Measurements from ENCODE around the gene GPR15LG.
A peak's percentile ranks its signal among the peaks of the same experiment; 100 is the strongest.
"Not testable (repeated sequence)": the region's sequence is repeated elsewhere in the genome, so short reads cannot be mapped to it uniquely, and the experiment has no call there.

Gene GPR15LG

DNA sequence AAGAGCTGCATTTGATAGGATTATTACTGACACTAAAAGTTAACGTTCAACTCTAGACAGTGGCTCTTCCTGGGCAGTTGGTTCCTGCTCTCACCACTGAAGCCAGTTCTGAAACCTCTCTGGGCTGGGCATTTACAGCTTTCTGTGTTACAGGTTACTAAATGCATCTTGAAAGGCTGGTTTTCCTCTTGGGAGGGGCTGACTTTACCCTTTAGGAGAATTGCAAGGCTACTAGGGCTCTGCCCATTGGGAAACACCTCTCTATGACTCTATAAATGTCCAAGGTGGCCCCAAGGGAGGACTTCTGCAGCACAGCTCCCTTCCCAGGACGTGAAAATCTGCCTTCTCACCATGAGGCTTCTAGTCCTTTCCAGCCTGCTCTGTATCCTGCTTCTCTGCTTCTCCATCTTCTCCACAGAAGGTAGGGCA, at the start of gene GPR15LG:
GPR15LG (plus strand) TSS at position 301 of the 429 bp plus-strand sequence; CDS start at position 352, 51 bp downstream.
- DNase-seq = no peak

GRCh38 chr10:84125910-84126784, 47.5 kb upstream of the GPR15LG start:
- DNase-seq = not testable (repeated sequence)

GRCh38 chr10:84126785-84127167, 46.8 kb upstream of the GPR15LG start:
- DNase-seq = no peak

GRCh38 chr10:84135836-84136235, 37.8 kb upstream of the GPR15LG start:
- no peak for DNase-seq

GRCh38 chr10:84137811-84138210, 35.8 kb upstream of the GPR15LG start:
- no peak for DNase-seq

DNA sequence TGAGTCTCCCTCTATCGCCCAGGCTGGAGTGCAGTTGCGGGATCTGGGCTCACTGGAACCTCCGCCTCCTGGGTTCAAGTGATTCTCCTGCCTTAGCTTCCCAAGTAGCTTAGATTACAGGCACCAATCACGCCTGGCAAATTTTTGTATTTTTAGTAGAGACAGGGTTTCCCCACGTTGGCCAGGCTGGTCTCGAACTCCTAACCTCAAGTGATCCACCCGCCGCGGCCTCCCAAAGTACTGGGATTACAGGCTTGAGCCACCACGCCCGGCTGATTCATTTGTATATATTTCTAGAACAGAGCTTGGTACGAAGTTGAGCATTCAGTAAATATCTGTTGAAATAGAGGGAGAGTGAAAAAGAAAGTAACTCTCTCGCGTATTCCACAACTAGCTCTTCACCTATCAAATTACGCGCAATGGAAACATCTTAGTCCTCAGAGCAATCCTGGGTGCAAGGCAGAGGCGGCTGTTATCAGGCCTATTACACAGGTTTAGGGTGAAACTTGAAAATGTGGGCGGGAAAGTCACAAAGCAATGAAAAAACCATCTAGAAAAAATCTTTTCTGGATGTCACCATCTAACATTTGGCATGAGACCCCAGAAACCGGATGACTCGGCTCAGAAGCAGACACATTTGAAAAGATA, 35.0 kb upstream of the GPR15LG start:
- no peak for DNase-seq

- DNase-seq = peak; percentile 89 to 96
These were observed 34.2 kb upstream of the GPR15LG start, which contains the start of gene GHITM for GRCh38 chr10:84139126-84140035. TSS of gene GHITM (plus strand) at chr10:84139509. CDS start at chr10:84141501, 1,992 bp downstream.

- no peak for DNase-seq
These were observed 33.6 kb upstream of the GPR15LG start for GRCh38 chr10:84140036-84140379.

DNA sequence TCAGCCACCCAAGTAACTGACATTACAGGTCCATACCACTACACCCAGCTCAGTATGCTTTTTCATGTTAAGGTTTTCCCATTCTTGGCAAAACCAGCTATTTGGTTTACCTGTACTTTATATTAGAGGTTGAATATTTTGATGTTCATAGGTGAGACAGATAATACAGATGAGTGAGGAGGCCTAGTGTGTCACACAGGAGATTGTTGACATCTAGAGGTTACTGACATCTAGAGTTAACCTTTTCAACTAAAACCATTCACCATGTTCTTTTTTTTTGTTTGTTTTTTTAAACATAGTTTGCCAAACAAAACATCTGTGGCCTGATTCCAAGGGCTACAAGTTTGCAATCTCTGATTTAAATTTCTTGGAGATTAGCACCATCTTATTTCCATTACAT, 26.3 kb upstream of the GPR15LG start:
- DNase-seq = no peak

DNA sequence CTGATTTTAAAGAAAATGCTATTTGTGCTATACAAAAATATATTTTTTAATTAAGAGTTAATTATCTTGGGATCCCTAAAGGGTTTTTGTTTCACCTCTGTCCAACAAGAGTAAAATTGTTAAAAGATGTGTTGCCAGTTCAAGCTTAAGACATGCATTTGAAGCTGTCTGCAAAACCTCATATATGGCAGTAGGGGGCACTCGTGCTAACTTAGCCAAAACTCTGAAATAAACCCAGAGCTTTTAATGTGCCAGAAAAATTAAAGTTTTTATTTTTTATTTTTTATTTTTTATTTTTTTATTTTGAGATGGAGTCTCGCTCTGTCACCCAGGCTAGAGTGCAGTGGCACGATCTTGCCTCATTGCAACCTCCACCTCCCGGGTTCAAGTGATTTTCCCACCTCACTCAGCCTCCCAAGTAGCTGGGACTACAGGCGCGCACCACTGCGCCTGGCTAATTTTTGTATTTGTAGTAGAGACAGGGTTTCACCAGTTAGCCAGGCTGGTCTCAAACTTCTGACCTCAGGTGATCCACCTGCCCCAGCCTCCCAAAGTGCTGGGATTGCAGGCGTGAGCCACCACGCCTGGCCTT, 25.5 kb upstream of the GPR15LG start:
- DNase-seq = peak in 1 of 2 experiments; percentile 26

- DNase-seq = no peak
These were observed 23.7 kb upstream of the GPR15LG start for GRCh38 chr10:84149854-84150253.

DNA sequence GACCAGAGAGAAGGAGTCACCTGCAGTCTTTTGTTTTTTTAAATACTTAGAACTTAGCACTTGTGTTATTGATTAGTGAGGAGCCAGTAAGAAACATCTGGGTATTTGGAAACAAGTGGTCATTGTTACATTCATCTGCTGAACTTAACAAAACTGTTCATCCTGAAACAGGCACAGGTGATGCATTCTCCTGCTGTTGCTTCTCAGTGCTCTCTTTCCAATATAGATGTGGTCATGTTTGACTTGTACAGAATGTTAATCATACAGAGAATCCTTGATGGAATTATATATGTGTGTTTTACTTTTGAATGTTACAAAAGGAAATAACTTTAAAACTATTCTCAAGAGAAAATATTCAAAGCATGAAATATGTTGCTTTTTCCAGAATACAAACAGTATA, 20.8 kb upstream of the GPR15LG start:
- DNase-seq = no peak

GRCh38 chr10:84155521-84155920, 18.1 kb upstream of the GPR15LG start:
- DNase-seq = no peak

DNA sequence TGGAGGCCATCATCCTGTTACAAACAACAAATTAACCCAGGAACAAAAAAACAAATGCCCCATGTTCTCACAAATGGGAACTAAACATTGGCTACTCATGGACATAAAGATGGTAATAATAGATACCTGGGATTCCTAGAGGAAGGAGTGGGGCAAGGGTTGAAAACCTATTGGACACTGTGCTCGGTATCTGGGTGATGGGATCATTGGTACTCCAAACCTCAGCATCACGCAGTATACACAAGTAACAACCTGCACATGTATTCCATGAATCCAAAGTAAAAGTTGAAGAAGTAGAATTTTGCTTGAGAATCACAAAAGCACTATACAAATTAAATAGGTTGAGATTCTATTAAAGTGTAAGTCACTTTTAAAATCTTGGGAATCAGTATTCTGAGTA, 17.6 kb upstream of the GPR15LG start:
- DNase-seq = no peak

GRCh38 chr10:84156768-84157167, 16.8 kb upstream of the GPR15LG start:
- no peak for DNase-seq

GRCh38 chr10:84158061-84158460, 15.5 kb upstream of the GPR15LG start:
- DNase-seq = no peak

DNA sequence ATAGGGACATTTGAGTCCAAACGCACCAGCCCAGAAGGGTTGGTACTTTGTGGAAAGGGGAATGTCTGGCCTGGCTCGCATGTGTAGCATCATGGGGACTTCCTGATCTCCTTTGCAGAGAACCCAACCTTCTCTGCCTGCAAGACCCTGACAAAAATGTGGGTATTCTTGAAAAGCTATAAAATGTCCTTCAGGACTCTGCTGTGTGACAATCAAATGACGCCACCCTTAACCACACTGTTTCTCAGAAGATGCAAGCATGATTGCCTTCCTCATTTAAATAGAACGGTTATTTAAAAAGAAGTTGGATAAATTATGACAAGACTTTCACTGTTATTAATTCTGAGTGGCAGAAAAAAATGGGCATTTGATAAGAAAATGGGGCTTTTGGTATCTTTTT, 15.1 kb upstream of the GPR15LG start:
- no peak for DNase-seq

GRCh38 chr10:84159076-84159685, 14.4 kb upstream of the GPR15LG start:
- DNase-seq = no peak

GRCh38 chr10:84160663-84161362, 12.8 kb upstream of the GPR15LG start:
- no peak for DNase-seq

DNA sequence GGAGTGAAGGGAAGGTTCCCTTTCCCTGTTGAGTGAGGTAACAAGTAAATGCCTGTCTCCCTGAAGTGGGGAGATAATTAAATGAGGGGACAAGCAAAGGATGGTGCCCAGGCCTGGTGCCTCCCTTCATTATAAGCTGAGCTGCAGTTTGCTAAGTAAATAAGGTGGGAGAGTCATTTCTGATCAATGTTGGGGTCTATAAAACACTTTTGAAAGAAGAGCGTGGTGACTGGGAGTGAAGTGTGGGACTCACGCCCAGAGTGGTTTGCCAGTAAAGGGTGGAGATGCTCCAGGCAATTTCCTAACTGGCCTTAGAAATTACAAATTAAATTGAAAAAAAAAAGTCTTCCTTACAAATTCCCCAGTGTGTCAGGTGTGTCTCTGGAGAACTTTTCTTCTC, 9.6 kb upstream of the GPR15LG start:
- DNase-seq = no peak

- DNase-seq = no peak
These were observed 9.2 kb upstream of the GPR15LG start for GRCh38 chr10:84164442-84164841.
